Activated T-helper 1 cell treated with anti-CD3 and anti-CD28 coated beads, Interleukin-12 subunit alpha, Interleukin-12 subunit beta, Interleukin-2, Interleukin-4 antibody, amounts not matched to agents 30 ng/mL and 10 ng/mL and 1 ng/mL, durations not matched to agents 14 hours and 24 hours and 36 hours (primary cell): ENCODE results near the gene ZNF761. TPM values are rescaled to one million over a fixed set of nuclear protein-coding genes. Genes with fewer than 3 reads are reported as not detected.
"Not testable (repeated sequence)": the region's sequence is repeated elsewhere in the genome, so short reads cannot be mapped to it uniquely, and the experiment has no call there.

Source experiments
- DNase-seq: peaks from one replicate; pipeline ENCODE4 v3.0.0; 2021; ENCODE audit warnings: low spot score
- H3K27ac Mint-ChIP-seq: one replicate; pipeline ENCODE4 v1.8.0; 2021; ENCODE audit warnings: mild to moderate bottlenecking, mixed read lengths
- H3K27me3 Mint-ChIP-seq: one replicate; pipeline ENCODE4 v1.8.0; 2022; ENCODE audit warnings: mild to moderate bottlenecking, moderate library complexity, mixed read lengths; ENCODE audit not compliant: insufficient read depth
- H3K36me3 Mint-ChIP-seq: one replicate; pipeline ENCODE4 v1.8.0; 2021; ENCODE audit warnings: low read depth, mixed read lengths
- H3K4me1 Mint-ChIP-seq: one replicate; pipeline ENCODE4 v1.8.0; 2021; ENCODE audit warnings: low read depth, mixed read lengths
- H3K4me3 Mint-ChIP-seq: one replicate; pipeline ENCODE4 v1.8.0; 2021; ENCODE audit warnings: mild to moderate bottlenecking, moderate library complexity, mixed read lengths
- H3K9me3 Mint-ChIP-seq: one replicate; pipeline ENCODE4 v1.8.0; 2021; ENCODE audit warnings: mixed read lengths
- intact Hi-C: fragments of 100-400 bp; cut with micrococcal nuclease; formaldehyde crosslinking; loops from one replicate; pipeline ENCODE4 v1.15.1; 2024
- total RNA-seq: library from RNA; stranded (reverse); gene quantifications from 2 replicates; pipeline ENCODE4 v1.2.3, GENCODE V29; 2022

The ZNF761 gene
- total RNA-seq, 1 donor from 2014 or later: 9.9 TPM

- H3K4me3 Mint-ChIP-seq, intact Hi-C loops: not testable (repeated sequence)
- H3K9me3 Mint-ChIP-seq: peaks cover 36% of the 10 kb centered on the region
These were observed 11.1 kb upstream of the ZNF761 start for GRCh38 chr19:53420520-53421315.

DNA sequence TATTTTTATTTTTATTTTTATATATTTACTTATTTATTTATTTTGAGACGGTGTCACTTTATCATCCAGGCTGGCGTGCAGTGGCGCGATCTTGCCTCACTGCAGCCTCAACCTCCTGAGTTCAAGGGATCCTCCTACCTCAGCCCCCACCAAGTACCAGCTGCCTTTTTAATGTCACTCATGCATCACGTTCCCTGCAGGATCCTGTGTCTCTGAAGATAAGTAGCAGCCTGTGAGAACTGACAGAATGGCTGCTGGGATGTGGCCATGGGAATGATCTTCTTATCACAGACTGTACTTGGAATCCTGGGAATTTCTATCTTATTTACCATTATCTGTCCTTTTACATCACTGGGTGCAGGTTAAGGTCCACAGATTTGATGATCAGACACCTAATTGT is 9.2 kb upstream of the ZNF761 start:
- intact Hi-C loops: no loop called here
- H3K27me3 Mint-ChIP-seq: no peaks in the 10 kb centered on the region
- no peak for DNase-seq
- peaks cover 24% of the 10 kb centered on the region for H3K9me3 Mint-ChIP-seq
- no peak overlapping the region for H3K4me3 Mint-ChIP-seq
- H3K36me3 Mint-ChIP-seq: no peaks in the 10 kb centered on the region
- peaks cover 5% of the 10 kb centered on the region for H3K4me1 Mint-ChIP-seq
- H3K27ac Mint-ChIP-seq: no peak overlapping the region

More at GRCh38 chr19:53420520-53421315, 11.1 kb upstream of the ZNF761 start:
- H3K27me3 Mint-ChIP-seq, H3K4me1 Mint-ChIP-seq, H3K36me3 Mint-ChIP-seq, H3K27ac Mint-ChIP-seq, DNase-seq: not testable (repeated sequence)

DNA sequence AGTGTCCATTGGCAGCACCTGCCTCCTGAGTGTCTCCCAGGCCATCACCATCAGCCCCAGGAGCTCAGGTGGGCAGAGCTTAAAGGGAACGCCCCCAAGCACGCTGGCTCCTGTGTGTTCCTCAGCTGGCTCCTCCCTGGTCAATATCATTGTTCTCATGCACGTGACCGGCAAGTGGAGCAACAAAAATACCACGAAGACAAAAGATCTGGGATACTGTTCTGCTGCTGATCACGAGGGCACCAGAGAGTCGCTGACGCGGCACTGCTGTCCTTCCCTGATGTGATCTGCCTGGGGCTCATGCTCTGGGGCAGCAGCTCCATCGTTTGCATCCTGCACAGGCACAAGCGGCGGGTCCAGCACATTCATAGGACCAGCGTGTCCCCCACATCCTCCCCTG is 8.7 kb upstream of the ZNF761 start:
- H3K27ac Mint-ChIP-seq, H3K36me3 Mint-ChIP-seq, DNase-seq, H3K4me1 Mint-ChIP-seq, intact Hi-C loops, H3K27me3 Mint-ChIP-seq, H3K4me3 Mint-ChIP-seq: not testable (repeated sequence)
- H3K9me3 Mint-ChIP-seq: peaks cover 21% of the 10 kb centered on the region

DNA sequence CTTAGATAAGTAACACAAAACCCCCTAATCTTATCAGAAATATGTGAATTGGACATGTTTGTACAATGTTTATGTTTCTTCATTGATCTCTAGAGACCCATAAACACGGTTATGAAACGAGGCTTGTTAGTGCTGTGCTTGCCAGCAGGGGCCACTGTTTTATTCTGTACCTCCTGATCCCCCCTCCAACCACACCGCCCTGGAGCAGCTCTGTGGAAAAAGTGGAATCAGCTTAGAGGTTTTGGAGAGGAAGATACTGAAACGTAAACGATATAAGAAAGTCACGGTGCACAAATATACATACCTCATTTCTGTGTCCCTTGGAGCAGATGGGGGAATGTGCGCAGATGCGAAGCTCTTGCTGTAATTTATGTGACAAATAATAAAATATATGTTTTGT is 8.1 kb upstream of the ZNF761 start:
- H3K4me1 Mint-ChIP-seq, H3K4me3 Mint-ChIP-seq, intact Hi-C loops, H3K36me3 Mint-ChIP-seq, H3K27ac Mint-ChIP-seq, DNase-seq, H3K27me3 Mint-ChIP-seq: not testable (repeated sequence)
- H3K9me3 Mint-ChIP-seq: peaks cover 16% of the 10 kb centered on the region

DNA sequence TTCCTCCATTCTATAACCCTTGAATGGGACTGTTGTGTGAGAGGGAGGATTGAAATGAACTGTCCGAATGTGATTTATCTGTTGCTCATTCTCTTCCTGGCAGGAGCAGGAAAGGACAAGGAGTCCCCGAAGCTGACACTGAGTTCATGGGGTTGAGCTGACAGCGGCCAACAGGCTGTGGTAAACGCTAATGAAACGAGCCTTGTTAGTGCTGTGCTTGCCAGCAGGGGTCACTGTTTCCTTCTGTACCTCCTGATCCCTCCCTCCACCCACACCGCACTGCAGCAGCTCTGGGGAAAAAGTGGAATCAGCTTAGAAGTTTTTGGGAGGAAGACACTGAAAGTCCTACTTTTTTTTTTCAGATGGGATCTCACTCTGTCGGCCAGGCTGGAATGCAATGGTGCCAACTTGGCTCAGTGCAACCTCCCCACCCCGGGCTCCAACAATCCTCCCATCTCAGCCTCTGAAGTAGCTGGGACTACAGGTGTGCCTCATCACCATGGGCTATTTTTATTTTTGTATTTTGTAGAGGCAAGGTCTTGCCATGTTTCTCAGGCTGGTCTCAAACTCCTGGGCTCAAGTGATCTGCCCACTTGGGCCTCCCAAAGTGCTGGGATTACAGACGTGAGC is 6.7 kb upstream of the ZNF761 start:
- H3K4me1 Mint-ChIP-seq: peaks cover 5% of the 10 kb centered on the region
- H3K27ac Mint-ChIP-seq: no peak overlapping the region

DNA sequence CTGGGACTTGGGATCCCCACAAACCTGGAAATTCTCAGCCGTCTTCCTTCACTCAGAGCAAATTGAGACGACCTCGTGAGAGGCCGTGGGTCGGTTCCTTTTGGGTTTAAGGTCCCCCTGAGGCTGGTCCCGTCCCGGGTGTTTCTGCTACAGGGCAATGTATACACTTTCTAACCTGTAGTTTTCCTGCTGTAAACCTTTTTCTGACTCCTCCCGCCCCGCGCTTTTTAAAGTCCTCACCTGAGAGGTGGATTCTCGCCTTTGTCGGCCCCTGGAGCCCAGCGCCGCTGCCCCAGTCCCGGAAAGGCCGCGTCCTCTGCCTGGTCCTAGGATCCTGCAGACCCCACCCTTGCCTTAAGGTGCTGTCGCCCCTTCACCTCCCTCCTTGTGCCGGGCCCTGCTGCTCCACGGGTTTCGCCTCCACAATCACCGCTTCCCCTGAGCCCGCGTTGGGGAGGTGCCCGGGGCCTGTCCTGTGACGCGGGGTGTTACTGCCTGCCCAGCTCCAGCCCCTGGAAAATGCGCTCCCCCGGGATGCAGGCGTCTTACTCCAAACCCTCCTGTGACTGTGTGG is 391 bp downstream of the ZNF761 start:
- peaks cover 14% of the 10 kb centered on the region for H3K9me3 Mint-ChIP-seq
- DNase-seq: no peak
- H3K27me3 Mint-ChIP-seq: no peaks in the 10 kb centered on the region
- peak overlapping the region; percentile 88 for H3K4me3 Mint-ChIP-seq
- H3K36me3 Mint-ChIP-seq: peaks cover 40% of the 10 kb centered on the region
- peak overlapping the region; percentile 94 for H3K27ac Mint-ChIP-seq
- intact Hi-C loops: loop anchor here (5.0 to 10.0 kb wide), 2 partner anchors 327 to 745 kb away; partner anchors contain the start of gene ZNF160
- peaks cover 25% of the 10 kb centered on the region for H3K4me1 Mint-ChIP-seq

More for the DNA sequence above, 6.7 kb upstream of the ZNF761 start:
- peak; percentile 46 for DNase-seq
- intact Hi-C loops: loop anchor here (1.0 kb wide), 3 partner anchors 87 to 321 kb away; no protein-coding TSS in a partner anchor
- no peaks in the 10 kb centered on the region for H3K27me3 Mint-ChIP-seq
- H3K36me3 Mint-ChIP-seq: no peaks in the 10 kb centered on the region
- no peak overlapping the region for H3K4me3 Mint-ChIP-seq
- H3K9me3 Mint-ChIP-seq: peaks cover 9% of the 10 kb centered on the region

- H3K27ac Mint-ChIP-seq, intact Hi-C loops, DNase-seq, H3K4me3 Mint-ChIP-seq, H3K4me1 Mint-ChIP-seq, H3K27me3 Mint-ChIP-seq: not testable (repeated sequence)
- Mint-ChIP-seq H3K9me3 (peaks cover 49% of the 10 kb centered on the region), H3K36me3 (peaks cover 77% of the 10 kb centered on the region)
These were observed 12.0 kb downstream of the ZNF761 start for GRCh38 chr19:53443809-53444208.

DNA sequence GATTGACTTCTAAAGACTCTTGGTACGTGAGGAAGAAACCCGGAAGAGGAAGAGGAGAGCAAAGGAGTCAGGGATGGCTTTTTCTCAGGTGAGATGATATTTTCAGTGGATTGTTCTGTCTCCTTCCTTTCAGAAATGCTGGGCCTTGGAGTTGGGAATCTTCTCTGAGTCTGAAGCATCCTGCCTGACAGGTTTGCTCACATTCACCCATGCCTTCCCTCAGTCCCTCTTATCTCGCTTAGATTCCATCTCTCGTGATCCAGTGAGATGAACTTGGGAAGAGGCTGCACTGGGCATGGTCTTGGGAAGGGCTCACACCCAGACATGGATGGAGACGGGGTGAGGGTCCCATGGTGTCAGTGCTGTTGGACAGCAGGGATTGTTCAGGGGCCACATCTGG is 15.4 kb downstream of the ZNF761 start:
- H3K4me1 Mint-ChIP-seq, H3K4me3 Mint-ChIP-seq, H3K27me3 Mint-ChIP-seq, H3K27ac Mint-ChIP-seq, DNase-seq, intact Hi-C loops: not testable (repeated sequence)
- H3K36me3 Mint-ChIP-seq: peaks cover 73% of the 10 kb centered on the region
- peaks cover 53% of the 10 kb centered on the region for H3K9me3 Mint-ChIP-seq

DNA sequence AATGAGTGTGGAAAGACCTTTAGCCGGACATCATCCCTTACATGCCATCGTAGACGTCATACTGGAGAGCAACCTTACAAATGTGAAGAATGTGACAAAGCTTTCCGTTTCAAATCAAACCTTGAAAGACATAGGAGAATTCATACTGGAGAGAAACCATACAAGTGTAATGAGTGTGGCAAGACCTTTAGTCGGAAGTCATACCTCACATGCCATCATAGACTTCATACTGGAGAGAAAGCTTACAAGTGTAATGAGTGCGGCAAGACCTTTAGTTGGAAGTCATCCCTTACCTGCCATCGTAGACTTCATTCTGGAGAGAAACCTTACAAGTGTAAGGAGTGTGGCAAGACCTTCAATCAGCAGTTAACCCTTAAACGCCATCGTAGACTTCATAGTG is 24.0 kb downstream of the ZNF761 start:
- H3K27ac Mint-ChIP-seq: no peak overlapping the region
- intact Hi-C loops: no loop called here
- no peaks in the 10 kb centered on the region for H3K27me3 Mint-ChIP-seq
- H3K9me3 Mint-ChIP-seq: peaks cover 70% of the 10 kb centered on the region
- peaks cover 55% of the 10 kb centered on the region for H3K36me3 Mint-ChIP-seq
- H3K4me3 Mint-ChIP-seq: no peak overlapping the region
- DNase-seq: no peak
- no peaks in the 10 kb centered on the region for H3K4me1 Mint-ChIP-seq

GRCh38 chr19:53460131-53460721 is 28.4 kb downstream of the ZNF761 start:
- H3K27me3 Mint-ChIP-seq, intact Hi-C loops, H3K4me3 Mint-ChIP-seq, DNase-seq, H3K27ac Mint-ChIP-seq, H3K4me1 Mint-ChIP-seq: not testable (repeated sequence)
- Mint-ChIP-seq H3K36me3 (peaks cover 25% of the 10 kb centered on the region), H3K9me3 (peaks cover 76% of the 10 kb centered on the region)

GRCh38 chr19:53461866-53462265 is 30.1 kb downstream of the ZNF761 start:
- intact Hi-C loops: no loop called here
- Mint-ChIP-seq H3K27me3 (peaks cover 4% of the 10 kb centered on the region), H3K4me1 (peaks cover 5% of the 10 kb centered on the region), H3K36me3 (peaks cover 9% of the 10 kb centered on the region), H3K9me3 (peaks cover 69% of the 10 kb centered on the region), H3K4me3 (no peak overlapping the region), H3K27ac (no peak overlapping the region)
- DNase-seq: no peak

- no peak overlapping the region for H3K27ac Mint-ChIP-seq
- peaks cover 4% of the 10 kb centered on the region for H3K27me3 Mint-ChIP-seq
- peaks cover 6% of the 10 kb centered on the region for H3K4me1 Mint-ChIP-seq
- intact Hi-C loops: no loop called here
- H3K4me3 Mint-ChIP-seq: peak overlapping the region; percentile 33
- peaks cover 62% of the 10 kb centered on the region for H3K9me3 Mint-ChIP-seq
- no peak for DNase-seq
- peaks cover 5% of the 10 kb centered on the region for H3K36me3 Mint-ChIP-seq
These were observed 31.1 kb downstream of the ZNF761 start for GRCh38 chr19:53462861-53463260.

GRCh38 chr19:53463263-53463662 is 31.5 kb downstream of the ZNF761 start:
- Mint-ChIP-seq H3K4me1 (peaks cover 10% of the 10 kb centered on the region), H3K27me3 (peaks cover 4% of the 10 kb centered on the region), H3K27ac (no peak overlapping the region), H3K4me3 (no peak overlapping the region), H3K9me3 (peaks cover 58% of the 10 kb centered on the region), H3K36me3 (peaks cover 5% of the 10 kb centered on the region)
- DNase-seq: no peak
- intact Hi-C loops: no loop called here
